Neural cell (in vitro differentiated cells): ENCODE data around the gene NCOA3. TPM values are rescaled to one million over a fixed set of nuclear protein-coding genes. Genes with fewer than 3 reads are reported as not detected.

Experiments
- H2AFZ ChIP-seq: fragments of 200-600, 300-800 bp; sonication (generic), shearing (Covaris generic); 2 replicates; pipeline ENCODE4 v1.6.0; 2014; ENCODE audit warnings: low read depth, mild to moderate bottlenecking, antibody characterized with exemption, low read length, moderate library complexity
- H3F3A ChIP-seq: fragments of 200-600 bp; shearing (Covaris generic); 2 replicates; pipeline ENCODE4 v1.6.1; 2016; ENCODE audit warnings: mild to moderate bottlenecking, moderate library complexity, mixed read lengths, antibody characterized with exemption, low read length; ENCODE audit not compliant: insufficient read depth, poor library complexity, severe bottlenecking
- H3K27ac ChIP-seq: fragments of 200-600, 300-800 bp; sonication (generic), shearing (Covaris generic); 2 replicates; pipeline ENCODE4 v1.5.1; 2014; ENCODE audit warnings: mild to moderate bottlenecking, low read length, moderate library complexity
- H3K27me3 ChIP-seq: fragments of 300-800, 200-600 bp; sonication (generic), shearing (Covaris generic); 2 replicates; pipeline ENCODE4 v1.6.0; 2014; ENCODE audit warnings: mild to moderate bottlenecking, low read depth, low read length, moderate library complexity; ENCODE audit not compliant: insufficient read depth
- H3K36me3 ChIP-seq: fragments of 300-800, 200-600 bp; sonication (generic), shearing (Covaris generic); 2 replicates; pipeline ENCODE4 v1.5.1; 2014; ENCODE audit warnings: mild to moderate bottlenecking, antibody characterized with exemption, low read length, moderate library complexity; ENCODE audit not compliant: insufficient read depth
- H3K4me2 ChIP-seq: fragments of 300-800, 200-600 bp; sonication (generic), shearing (Covaris generic); 2 replicates; pipeline ENCODE4 v1.6.0; 2014; ENCODE audit warnings: mild to moderate bottlenecking, low read length
- H3K4me3 ChIP-seq: fragments of 300-800, 200-600 bp; sonication (generic), shearing (Covaris generic); 2 replicates; pipeline ENCODE4 v1.5.1; 2014; ENCODE audit warnings: mild to moderate bottlenecking, low read length, moderate library complexity
- H3K79me2 ChIP-seq: fragments of 200-600 bp; shearing (Covaris generic); replicated peaks from 2 replicates; pipeline ENCODE4 v1.6.0; 2014; ENCODE audit warnings: mild to moderate bottlenecking, low read length, moderate library complexity; ENCODE audit not compliant: insufficient read depth
- H3K9ac ChIP-seq: fragments of 300-800, 200-600 bp; sonication (generic), shearing (Covaris generic); 2 replicates; pipeline ENCODE4 v1.6.1; 2016; ENCODE audit warnings: mild to moderate bottlenecking, low read length, mixed read lengths
- H3K9me2 ChIP-seq: fragments of 200-600 bp; shearing (Covaris generic); 2 replicates; pipeline ENCODE4 v1.6.1; 2016; ENCODE audit warnings: mild to moderate bottlenecking, low read length, mixed read lengths; ENCODE audit not compliant: insufficient read depth
- H3K9me3 ChIP-seq: fragments of 200-600, 300-800 bp; sonication (generic), shearing (Covaris generic); 2 replicates; pipeline ENCODE4 v1.6.1; 2016; ENCODE audit warnings: mild to moderate bottlenecking, mixed run types, low read length, moderate library complexity, mixed read lengths
- H4K20me1 ChIP-seq: fragments of 200-600 bp; shearing (Covaris generic); 2 replicates; pipeline ENCODE4 v1.6.1; 2016; ENCODE audit warnings: mild to moderate bottlenecking, mixed run types; ENCODE audit not compliant: insufficient read depth
- CTCF ChIP-seq: fragments of 450-650 bp; IDR thresholded peaks from 2 replicates; pipeline ENCODE4 v1.5.1; 2014; ENCODE audit warnings: antibody characterized with exemption, mild to moderate bottlenecking, moderate library complexity; ENCODE audit not compliant: poor library complexity, severe bottlenecking
- EP300 ChIP-seq: fragments of 450-650 bp; conservative IDR thresholded peaks from 2 replicates; pipeline ENCODE4 v1.6.1; 2014; ENCODE audit warnings: antibody characterized with exemption, mild to moderate bottlenecking, moderate library complexity; ENCODE audit not compliant: poor library complexity, severe bottlenecking
- EZH2 ChIP-seq: fragments of 200-600, 300-800 bp; shearing (Covaris generic), sonication (generic); IDR thresholded peaks from 2 replicates; pipeline ENCODE4 v1.6.1; 2014; ENCODE audit warnings: antibody characterized with exemption, low read length, borderline replicate concordance, mild to moderate bottlenecking; ENCODE audit not compliant: insufficient read depth, poor library complexity, severe bottlenecking
- MXI1 ChIP-seq: fragments of 450-650 bp; conservative IDR thresholded peaks from 2 replicates; pipeline ENCODE4 v1.6.1; 2014; ENCODE audit warnings: antibody characterized with exemption, mild to moderate bottlenecking; ENCODE audit not compliant: poor library complexity, severe bottlenecking
- POLR2AphosphoS5 ChIP-seq: IDR thresholded peaks from 2 replicates; pipeline ENCODE4 v1.6.1; 2012
- RAD21 ChIP-seq: fragments of 450-650 bp; conservative IDR thresholded peaks from 2 replicates; pipeline ENCODE4 v1.6.1; 2014; ENCODE audit warnings: antibody characterized with exemption, mild to moderate bottlenecking, moderate library complexity
- REST ChIP-seq: IDR thresholded peaks from 2 replicates; pipeline ENCODE4 v1.6.1; 2012; ENCODE audit warnings: borderline replicate concordance
- SMC3 ChIP-seq: fragments of 450-650 bp; conservative IDR thresholded peaks from 2 replicates; pipeline ENCODE4 v1.6.1; 2014; ENCODE audit warnings: antibody characterized with exemption, mild to moderate bottlenecking, moderate library complexity; ENCODE audit not compliant: poor library complexity
- TAF1 ChIP-seq: IDR thresholded peaks from 2 replicates; pipeline ENCODE4 v1.6.1; 2012; ENCODE audit warnings: low read depth
- polyA plus RNA-seq: library from polyadenylated mRNA; depleted of rRNA; stranded (reverse); fragments of >200 nt; gene quantifications from 2 replicates; pipeline ENCODE4 v1.2.3, GENCODE V29; 2014

NCOA3 gene
- polyA plus RNA-seq, 1 donor from 2014 or later, result 14.2 TPM

GRCh38 chr20:47482705-47483104 is 19.0 kb upstream of the NCOA3 start:
- H3K9ac ChIP-seq, result no peak overlapping the region
- H3K4me2 ChIP-seq, result no peak overlapping the region
- H2AFZ ChIP-seq, result no peak overlapping the region
- H3K27ac ChIP-seq, result no peak overlapping the region
- no peaks in the 10 kb centered on the region for H3F3A ChIP-seq
- H3K4me3 ChIP-seq, result no peak overlapping the region
- no peaks in the 10 kb centered on the region for H3K9me2 ChIP-seq
- H4K20me1 ChIP-seq, result no peaks in the 10 kb centered on the region
- no peaks in the 10 kb centered on the region for H3K36me3 ChIP-seq
- TF ChIP-seq SMC3, result no peak
- TF ChIP-seq TAF1, result no peak
- TF ChIP-seq CTCF, result no peak
- no peak for TF ChIP-seq REST
- TF ChIP-seq EP300, result no peak
- no peak for TF ChIP-seq RAD21
- H3K79me2 ChIP-seq, result no peaks in the 10 kb centered on the region
- H3K9me3 ChIP-seq, result no peaks in the 10 kb centered on the region
- H3K27me3 ChIP-seq, result no peaks in the 10 kb centered on the region

- no peak overlapping the region for H3K9ac ChIP-seq
- no peaks in the 10 kb centered on the region for H3K36me3 ChIP-seq
- no peak overlapping the region for H3K4me2 ChIP-seq
- no peak overlapping the region for H2AFZ ChIP-seq
- H3F3A ChIP-seq, result no peaks in the 10 kb centered on the region
- H4K20me1 ChIP-seq, result no peaks in the 10 kb centered on the region
- no peak overlapping the region for H3K4me3 ChIP-seq
- TF ChIP-seq POLR2AphosphoS5, result no peak
- no peak for TF ChIP-seq TAF1
- TF ChIP-seq EZH2, result no peak
- no peak for TF ChIP-seq MXI1
- TF ChIP-seq EP300, result no peak
- no peak for TF ChIP-seq REST
- H3K9me2 ChIP-seq, result no peaks in the 10 kb centered on the region
- H3K79me2 ChIP-seq, result no peaks in the 10 kb centered on the region
- no peaks in the 10 kb centered on the region for H3K9me3 ChIP-seq
- no peaks in the 10 kb centered on the region for H3K27me3 ChIP-seq
- H3K27ac ChIP-seq, result no peak overlapping the region
Observed at GRCh38 chr20:47484303-47484702, 17.4 kb upstream of the NCOA3 start.
